ENCODE data around the gene AKR7A2. TPM values are rescaled to one million over a fixed set of nuclear protein-coding genes. Genes with fewer than 3 reads are reported as not detected.

Gene AKR7A2
- total and polyA plus RNA-seq, 10 of the 15 experiments (the other 5 are each of a cell fraction or from before 2014, with no cell fraction given): 1.3 to 114 (median 48.0) TPM

DNA sequence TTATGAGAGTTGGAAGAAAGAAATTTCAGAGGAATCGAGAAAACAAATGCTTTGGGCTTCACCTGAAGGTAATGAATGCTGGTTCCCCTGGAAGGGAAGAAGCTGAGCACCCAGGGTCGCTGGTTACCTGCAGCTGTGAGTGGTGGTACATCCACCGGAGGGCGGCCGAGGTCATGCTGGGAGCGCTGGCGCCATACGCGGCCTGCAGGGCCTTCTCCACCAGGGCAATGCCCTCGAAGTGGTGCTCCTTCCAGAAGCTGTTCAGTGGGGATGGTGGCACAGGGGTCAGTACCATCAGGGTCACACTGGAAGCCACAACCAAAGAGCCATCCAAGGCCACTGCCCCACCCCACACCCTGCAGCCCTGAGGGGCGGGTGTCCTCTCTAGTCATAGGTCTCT lies 43.5 kb downstream of the AKR7A2 start:
- no peak for FAIRE-seq
- CTCF ChIA-PET: interaction anchor here (1.2 to 1.3 kb wide), 3 partner anchors 385 to 392 kb away, joined by 3 to 4 read pairs (median 3); no protein-coding TSS in a partner anchor

More for the DNA sequence above, 43.5 kb downstream of the AKR7A2 start:
- no peaks in the 10 kb centered on the region for H4K20me1 ChIP-seq (ENCODE audit: control insufficient read depth, insufficient read depth)
- H3K9ac ChIP-seq (ENCODE audit: control insufficient read depth, insufficient read depth, low read length): no peak overlapping the region
- no peak overlapping the region for H3K4me3 ChIP-seq
- SMC1A ChIA-PET (ENCODE audit: uncharacterized antibody, unreplicated experiment): interaction anchor here (1.2 kb wide), 1 partner anchor 20 kb away, joined by 3 read pairs; no protein-coding TSS in a partner anchor
- no peaks in the 10 kb centered on the region for H3K79me2 ChIP-seq (ENCODE audit: control insufficient read depth, insufficient read depth, low read length)
- ATAC-seq (no peak), DNase-seq (ENCODE audit: low read depth, low spot score) (no peak)
- H3K4me1 ChIP-seq (ENCODE audit: control insufficient read depth, insufficient read depth, low read length): no peaks in the 10 kb centered on the region
- TF ChIP-seq IRF4 (IDR thresholded peaks at IDR 0.05; ENCODE audit: low read depth, low read length): no peak
- TF ChIP-seq ATF7 (IDR thresholded peaks at IDR 0.05; ENCODE audit: low read depth): no peak
- TF ChIP-seq, protein P1, sequence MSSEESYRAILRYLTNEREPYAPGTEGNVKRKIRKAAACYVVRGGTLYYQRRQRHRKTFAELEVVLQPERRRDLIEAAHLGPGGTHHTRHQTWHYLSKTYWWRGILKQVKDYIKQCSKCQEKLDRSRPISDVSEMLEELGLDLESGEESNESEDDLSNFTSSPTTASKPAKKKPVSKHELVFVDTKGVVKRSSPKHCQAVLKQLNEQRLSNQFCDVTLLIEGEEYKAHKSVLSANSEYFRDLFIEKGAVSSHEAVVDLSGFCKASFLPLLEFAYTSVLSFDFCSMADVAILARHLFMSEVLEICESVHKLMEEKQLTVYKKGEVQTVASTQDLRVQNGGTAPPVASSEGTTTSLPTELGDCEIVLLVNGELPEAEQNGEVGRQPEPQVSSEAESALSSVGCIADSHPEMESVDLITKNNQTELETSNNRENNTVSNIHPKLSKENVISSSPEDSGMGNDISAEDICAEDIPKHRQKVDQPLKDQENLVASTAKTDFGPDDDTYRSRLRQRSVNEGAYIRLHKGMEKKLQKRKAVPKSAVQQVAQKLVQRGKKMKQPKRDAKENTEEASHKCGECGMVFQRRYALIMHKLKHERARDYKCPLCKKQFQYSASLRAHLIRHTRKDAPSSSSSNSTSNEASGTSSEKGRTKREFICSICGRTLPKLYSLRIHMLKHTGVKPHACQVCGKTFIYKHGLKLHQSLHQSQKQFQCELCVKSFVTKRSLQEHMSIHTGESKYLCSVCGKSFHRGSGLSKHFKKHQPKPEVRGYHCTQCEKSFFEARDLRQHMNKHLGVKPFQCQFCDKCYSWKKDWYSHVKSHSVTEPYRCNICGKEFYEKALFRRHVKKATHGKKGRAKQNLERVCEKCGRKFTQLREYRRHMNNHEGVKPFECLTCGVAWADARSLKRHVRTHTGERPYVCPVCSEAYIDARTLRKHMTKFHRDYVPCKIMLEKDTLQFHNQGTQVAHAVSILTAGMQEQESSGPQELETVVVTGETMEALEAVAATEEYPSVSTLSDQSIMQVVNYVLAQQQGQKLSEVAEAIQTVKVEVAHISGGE (CRISPR knock-in tag; IDR thresholded peaks at IDR 0.05): no peak
- no peak for TF ChIP-seq SREBF2 (IDR thresholded peaks at IDR 0.05; ENCODE audit: low read length)
- TF ChIP-seq, protein P2, sequence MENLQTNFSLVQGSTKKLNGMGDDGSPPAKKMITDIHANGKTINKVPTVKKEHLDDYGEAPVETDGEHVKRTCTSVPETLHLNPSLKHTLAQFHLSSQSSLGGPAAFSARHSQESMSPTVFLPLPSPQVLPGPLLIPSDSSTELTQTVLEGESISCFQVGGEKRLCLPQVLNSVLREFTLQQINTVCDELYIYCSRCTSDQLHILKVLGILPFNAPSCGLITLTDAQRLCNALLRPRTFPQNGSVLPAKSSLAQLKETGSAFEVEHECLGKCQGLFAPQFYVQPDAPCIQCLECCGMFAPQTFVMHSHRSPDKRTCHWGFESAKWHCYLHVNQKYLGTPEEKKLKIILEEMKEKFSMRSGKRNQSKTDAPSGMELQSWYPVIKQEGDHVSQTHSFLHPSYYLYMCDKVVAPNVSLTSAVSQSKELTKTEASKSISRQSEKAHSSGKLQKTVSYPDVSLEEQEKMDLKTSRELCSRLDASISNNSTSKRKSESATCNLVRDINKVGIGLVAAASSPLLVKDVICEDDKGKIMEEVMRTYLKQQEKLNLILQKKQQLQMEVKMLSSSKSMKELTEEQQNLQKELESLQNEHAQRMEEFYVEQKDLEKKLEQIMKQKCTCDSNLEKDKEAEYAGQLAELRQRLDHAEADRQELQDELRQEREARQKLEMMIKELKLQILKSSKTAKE (IDR thresholded peaks at IDR 0.05; ENCODE audit: low read depth, poor library complexity, severe bottlenecking): no peak
- RAD21 ChIA-PET (ENCODE audit: unreplicated experiment): interaction anchor here (1.2 kb wide), 1 partner anchor 386 kb away, joined by 5 read pairs; no protein-coding TSS in a partner anchor
- no peaks in the 10 kb centered on the region for H3K27me3 ChIP-seq (replicated peaks in 1 of 2; ENCODE audit: control insufficient read depth in 2 of 2, insufficient read depth in 2 of 2, low read length in 1 of 2)
- intact Hi-C loops (cut with micrococcal nuclease; ENCODE audit: unreplicated experiment): no loop called here
- no TSS peak for BruUV-seq (replicated peaks)
- POLR2A ChIA-PET: interaction anchor here (0.6 kb wide), 1 partner anchor 78 kb away, joined by 3 read pairs; no protein-coding TSS in a partner anchor
- in situ Hi-C loops (cut with MboI): no loop called here
- H2AFZ ChIP-seq (ENCODE audit: control insufficient read depth, low read depth, low read length): no peak overlapping the region
- WGBS (ENCODE audit: insufficient coverage, insufficient replicate concordance, low lambda C conversion rate, missing lambda C conversion rate): 53% methylated on average over 11 of the region's 11 CpGs
- H3K4me2 ChIP-seq (ENCODE audit: control insufficient read depth, insufficient read depth): no peak overlapping the region
- no peaks in the 10 kb centered on the region for H3K36me3 ChIP-seq (ENCODE audit: control insufficient read depth in 2 of 2, insufficient read depth in 2 of 2, low read length in 1 of 2)
- no peaks in the 10 kb centered on the region for H3K9me3 ChIP-seq (replicated peaks; ENCODE audit: control insufficient read depth, insufficient read depth, low read length)
- H3K27ac ChIP-seq (ENCODE audit: control insufficient read depth, insufficient read depth): no peak overlapping the region
